ENCODE results near the gene IQSEC1. TPM values are rescaled to one million over a fixed set of nuclear protein-coding genes. Genes with fewer than 3 reads are reported as not detected.

The IQSEC1 gene
- total and polyA plus RNA-seq, 2 of the 8 experiments (the other 6 are each of a cell fraction or from before 2014, with no cell fraction given) = 6.8 to 28.8 TPM

DNA sequence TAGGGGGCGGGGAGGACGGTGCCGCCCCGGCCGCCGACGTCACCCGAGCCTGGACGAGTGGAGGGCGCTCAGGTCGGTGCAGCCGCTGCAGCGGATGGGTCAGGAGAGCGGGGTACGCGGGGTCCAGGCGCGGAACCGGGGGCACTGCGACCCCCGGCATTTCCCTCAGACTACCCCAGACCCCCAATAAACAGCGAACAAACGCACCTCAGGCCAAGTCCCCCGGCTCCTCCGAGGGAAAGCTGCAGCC lies 78.9 kb downstream of the IQSEC1 start:
- Histone ChIP-seq H3K4me1 (replicated peaks in 1 of 4; ENCODE audit: control insufficient read depth in 3 of 4, insufficient read depth in 4 of 4, low read length in 3 of 4) (peaks cover 0 to 14% (median 10%) of the 10 kb centered on the region in 4 experiments; a peak in 6 of 7 replicates), H2BK20ac (ENCODE audit: low read length) (no peak overlapping the region), H3K9me3 (ENCODE audit: insufficient read depth in 2 of 2, low read depth in 1 of 2, low read length in 1 of 2) (no peaks in the 10 kb centered on the region), H3K79me2 (ENCODE audit: control insufficient read depth in 1 of 2, insufficient read depth in 2 of 2, low read length in 2 of 2) (no peaks in the 10 kb centered on the region), H3K27ac (ENCODE audit: low read depth, low read length) (no peak overlapping the region), H3K36me3 (ENCODE audit: control insufficient read depth in 2 of 4, insufficient read depth in 4 of 4, low read length in 3 of 4) (no peaks in the 10 kb centered on the region), H3K23ac (ENCODE audit: insufficient read length) (no peak overlapping the region), H3K4me3 (ENCODE audit: extremely low read depth in 1 of 4, insufficient read depth in 2 of 4, low read depth in 3 of 4, low read length in 4 of 4) (peak overlapping the region; percentile 52 to 73 (median 60)), H4K8ac (ENCODE audit: extremely low read depth, insufficient read depth, low read length) (peak overlapping the region; percentile 86), H3K23me2 (ENCODE audit: low read depth, low read length) (peaks cover 16% of the 10 kb centered on the region; the same call in 1 of the 2 replicates), H2BK12ac (ENCODE audit: low read depth, low read length) (no peak overlapping the region), H4K5ac (ENCODE audit: insufficient read length, low read depth, low read length) (peak overlapping the region; percentile 16), H2BK5ac (ENCODE audit: low read depth, low read length) (no peak overlapping the region), H3K4ac (replicated peaks; ENCODE audit: insufficient read length, low read depth, low read length) (no peak overlapping the region), H3K4me2 (ENCODE audit: insufficient read depth in 1 of 2, low read depth in 2 of 2, low read length in 2 of 2) (peak overlapping the region; percentile 66 to 71), H3K9ac (replicated peaks in 1 of 4; ENCODE audit: extremely low read depth in 1 of 4, low read depth in 3 of 4, low read length in 3 of 4) (peak overlapping the region in 1 of 4 experiments; percentile 63; a peak in 2 of 7 replicates), H4K20me1 (replicated peaks in 1 of 2; ENCODE audit: control insufficient read depth in 1 of 2, insufficient read depth in 2 of 2, low read length in 2 of 2) (peaks cover 3% of the 10 kb centered on the region in 2 experiments), H2BK120ac (replicated peaks; ENCODE audit: low read depth, low read length) (no peak overlapping the region), H3K79me1 (ENCODE audit: low read depth, low read length) (no peaks in the 10 kb centered on the region), H3K56ac (replicated peaks; ENCODE audit: insufficient read length, low read depth, low read length) (no peak overlapping the region), H3K14ac (ENCODE audit: insufficient read length) (no peak overlapping the region), H4K91ac (replicated peaks; ENCODE audit: insufficient read length, low read length) (no peak overlapping the region), H2BK15ac (ENCODE audit: low read length) (no peak overlapping the region), H2AFZ (ENCODE audit: low read length) (no peak overlapping the region), H2AK5ac (ENCODE audit: low read depth, low read length) (no peak overlapping the region), H3K27me3 (replicated peaks in 1 of 4; ENCODE audit: control insufficient read depth in 3 of 4, extremely low read depth in 1 of 4, insufficient read depth in 3 of 4, low read length in 3 of 4) (peaks cover 0 to 12% (median 8%) of the 10 kb centered on the region in 4 experiments; a peak in 3 of 7 replicates), H3K18ac (ENCODE audit: extremely low read depth, low read length) (peak overlapping the region; percentile 48; the same call in 1 of the 2 replicates)
- DNase-seq (ENCODE audit: low read depth in 1 of 2, low spot score in 2 of 2) (peak in 1 of 2 experiments; percentile 71), FAIRE-seq (no peak)
- POLR2A ChIA-PET (ENCODE audit: partially characterized antibody) = interaction anchor here (1.2 to 3.7 kb wide), 4 partner anchors 10 to 33 kb away, joined by 4 to 15 read pairs (median 7); no protein-coding TSS in a partner anchor
- 7% methylated on average over 13 of the region's 25 CpGs; no CpG with 5 or more reads in 1 of the 2 experiments for WGBS, 2 experiments (ENCODE audit: extremely low coverage in 1 of 2, insufficient coverage in 1 of 2, insufficient read length in 1 of 2, insufficient replicate concordance in 2 of 2, low coverage in 1 of 2, low lambda C conversion rate in 2 of 2, missing lambda C conversion rate in 1 of 2)
- CTCF ChIA-PET (ENCODE audit: partially characterized antibody) = interaction anchor here (1.3 to 6.3 kb wide), 8 partner anchors 11 to 289 kb away, joined by 3 to 73 read pairs (median 4); no protein-coding TSS in a partner anchor
- TF ChIP-seq RBBP5 (IDR thresholded peaks at IDR 0.05; ENCODE audit: borderline replicate concordance, low read depth, low read length) (0 out of 2 replicates have a peak, but pooled peaks have one; percentile 10), ASH2L (IDR thresholded peaks at IDR 0.05; ENCODE audit: low read length) (no peak), USF2 (IDR thresholded peaks at IDR 0.05; ENCODE audit: low read length) (no peak), TEAD4 (IDR thresholded peaks at IDR 0.05; ENCODE audit: low read depth, low read length) (no peak), SIRT6 (IDR thresholded peaks at IDR 0.05; ENCODE audit: low read length) (no peak)
- TF ChIP-seq, protein P1, sequence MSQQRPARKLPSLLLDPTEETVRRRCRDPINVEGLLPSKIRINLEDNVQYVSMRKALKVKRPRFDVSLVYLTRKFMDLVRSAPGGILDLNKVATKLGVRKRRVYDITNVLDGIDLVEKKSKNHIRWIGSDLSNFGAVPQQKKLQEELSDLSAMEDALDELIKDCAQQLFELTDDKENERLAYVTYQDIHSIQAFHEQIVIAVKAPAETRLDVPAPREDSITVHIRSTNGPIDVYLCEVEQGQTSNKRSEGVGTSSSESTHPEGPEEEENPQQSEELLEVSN (IDR thresholded peaks at IDR 0.05) = no peak
